ENCODE results near the gene SACS.

The SACS gene

DNA sequence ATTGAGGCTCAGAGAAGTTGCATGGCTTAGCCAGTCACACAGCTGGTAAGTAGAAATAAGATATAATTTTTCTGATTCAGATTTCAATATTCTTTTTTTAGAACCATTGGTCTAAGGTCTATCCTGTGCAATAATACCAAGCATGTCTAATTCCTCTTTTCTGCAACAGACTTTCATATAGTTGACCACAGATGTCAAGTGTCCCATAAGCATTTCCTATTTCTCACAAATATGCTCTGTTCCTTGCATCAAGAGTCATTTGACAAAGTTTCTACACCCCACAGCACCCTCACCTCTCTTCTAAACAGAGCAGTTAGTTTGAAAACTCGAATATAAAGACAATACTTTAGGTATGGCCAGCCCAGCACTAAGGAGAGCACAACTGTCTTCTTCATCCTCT is 26.8 kb upstream of the SACS start:
- CTCF ChIA-PET = interaction anchor here (1.0 to 1.3 kb wide), 2 partner anchors 9 to 146 kb away, joined by 3 to 4 read pairs; no protein-coding TSS in a partner anchor
- TF ChIP-seq CTCF (IDR thresholded peaks at IDR 0.05; ENCODE audit: insufficient read depth, low read length, missing control alignments) = no peak
- no peak overlapping the region for H3K4me3 ChIP-seq (ENCODE audit: low read depth, low read length)
- no peak for DNase-seq (ENCODE audit: low read depth, low spot score)
- POLR2A ChIA-PET = interaction anchor here (0.6 kb wide), 1 partner anchor 8 kb away, joined by 3 read pairs; no protein-coding TSS in a partner anchor

DNA sequence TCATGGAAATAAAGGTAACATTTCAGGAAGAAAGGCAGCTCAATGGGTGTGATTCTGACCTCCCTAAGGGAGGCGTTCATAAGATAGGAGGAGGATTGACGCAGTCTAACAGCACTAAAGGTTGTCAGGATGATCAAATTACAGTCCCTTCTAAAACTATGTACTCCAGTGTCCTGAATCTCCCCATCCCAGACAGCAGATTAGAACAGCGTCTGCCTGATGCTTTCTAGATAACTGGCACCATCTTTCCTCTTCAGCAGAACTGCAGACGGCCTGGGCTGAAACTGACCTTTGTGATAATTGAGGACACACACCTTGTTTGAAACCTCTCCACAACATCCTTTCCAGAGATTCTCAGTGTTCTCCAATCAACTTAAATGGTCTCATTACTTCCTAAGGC is 25.5 kb upstream of the SACS start:
- no peak for DNase-seq (ENCODE audit: low read depth, low spot score)
- ChIA-PET POLR2A (no interaction called here), CTCF (no interaction called here)

GRCh38 chr13:23456437-23457210 is 23.1 kb upstream of the SACS start:
- no peak for TF ChIP-seq CTCF (IDR thresholded peaks at IDR 0.05; ENCODE audit: insufficient read depth, low read length, missing control alignments)
- H3K4me3 ChIP-seq (ENCODE audit: low read depth, low read length) = no peak overlapping the region
- CTCF ChIA-PET = interaction anchor here (0.6 to 4.6 kb wide), 2 partner anchors 10 to 412 kb away, joined by 3 to 29 read pairs; no protein-coding TSS in a partner anchor
- POLR2A ChIA-PET = no interaction called here
- no peak for DNase-seq (ENCODE audit: low read depth, low spot score)

More for the DNA sequence above, 25.5 kb upstream of the SACS start:
- TF ChIP-seq CTCF (IDR thresholded peaks at IDR 0.05; ENCODE audit: insufficient read depth, low read length, missing control alignments) = no peak
- no peak overlapping the region for H3K4me3 ChIP-seq (ENCODE audit: low read depth, low read length)

DNA sequence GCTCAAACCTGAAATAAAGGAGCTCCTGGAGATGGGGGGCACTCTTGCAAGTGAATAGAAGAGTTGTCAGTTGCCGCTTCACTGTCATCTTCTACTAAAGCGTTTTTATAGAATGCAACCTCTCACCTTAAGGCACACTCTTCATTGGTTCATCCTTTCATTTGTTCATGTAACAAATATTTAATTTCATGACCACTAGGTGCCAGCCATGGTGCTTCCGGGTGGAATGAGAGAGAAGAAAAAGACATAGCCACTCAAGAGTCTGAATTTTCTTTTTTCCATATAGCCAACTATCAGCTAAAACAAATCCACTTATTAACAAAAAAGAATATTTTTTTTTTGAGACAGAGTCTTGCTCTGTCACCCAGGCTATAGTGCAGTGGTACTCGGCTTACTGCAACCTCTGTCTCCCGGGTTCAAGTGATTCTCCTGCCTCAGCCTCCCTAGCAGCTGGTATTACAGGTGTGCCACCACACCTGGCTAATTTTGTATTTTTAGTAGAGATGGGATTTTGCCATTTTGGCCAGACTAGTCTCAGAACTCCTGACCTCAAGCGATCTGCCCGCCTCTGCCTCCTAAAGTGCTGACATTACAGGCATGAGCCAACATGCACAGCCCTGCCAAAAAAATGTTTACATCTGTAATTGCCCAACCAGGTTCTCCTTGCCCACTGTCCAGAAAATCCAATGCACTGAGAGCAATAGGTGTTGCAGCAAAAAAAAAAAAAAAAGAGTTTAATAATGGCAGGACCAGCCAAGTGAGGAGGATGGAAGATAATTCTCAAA is 22.1 kb upstream of the SACS start:
- no peak for TF ChIP-seq CTCF (IDR thresholded peaks at IDR 0.05; ENCODE audit: insufficient read depth, low read length, missing control alignments)
- DNase-seq (ENCODE audit: low read depth, low spot score) = no peak
- no peak overlapping the region for H3K4me3 ChIP-seq (ENCODE audit: low read depth, low read length)
- POLR2A ChIA-PET = no interaction called here
- CTCF ChIA-PET = interaction anchor here (0.8 to 4.6 kb wide), 3 partner anchors 11 to 130 kb away, joined by 3 to 29 read pairs (median 3); no protein-coding TSS in a partner anchor

GRCh38 chr13:23453132-23453531 is 19.6 kb upstream of the SACS start:
- POLR2A ChIA-PET = no interaction called here
- no peak overlapping the region for H3K4me3 ChIP-seq (ENCODE audit: low read depth, low read length)
- no peak for DNase-seq (ENCODE audit: low read depth, low spot score)
- CTCF ChIA-PET = no interaction called here
- TF ChIP-seq CTCF (IDR thresholded peaks at IDR 0.05; ENCODE audit: insufficient read depth, low read length, missing control alignments) = no peak
